Endothelial cell of umbilical vein (primary cell): ENCODE data around the gene MAPK11.

ENCODE experiments used
- GATA2 ChIP-seq: IDR thresholded peaks from 2 replicates; pipeline ENCODE4 v1.7.0; 2011; ENCODE audit warnings: low read depth, mild to moderate bottlenecking, moderate library complexity, mixed read lengths, low read length; ENCODE audit not compliant: insufficient read length, insufficient read depth
- JUN ChIP-seq: IDR thresholded peaks from 2 replicates; pipeline ENCODE4 v1.6.1; 2011; ENCODE audit warnings: borderline replicate concordance, low read depth; ENCODE audit not compliant: insufficient read length, insufficient read depth
- MYC ChIP-seq: IDR thresholded peaks from one replicate; pipeline ENCODE4 v1.6.1; 2011; ENCODE audit warnings: mild to moderate bottlenecking, low read depth, low read length
- POLR2A ChIP-seq: IDR thresholded peaks from 2 replicates; pipeline ENCODE4 v1.6.1; 2012; ENCODE audit warnings: low read depth, mild to moderate bottlenecking, control low read depth, low read length
- POLR2AphosphoS5 ChIP-seq: IDR thresholded peaks from 2 replicates; pipeline ENCODE4 v1.6.1; 2012; ENCODE audit warnings: low read depth, mild to moderate bottlenecking, control low read depth, low read length, moderate library complexity; ENCODE audit not compliant: insufficient read depth
- TF ChIP-seq, protein P1 (sequence below), 2 donors: IDR thresholded peaks; 1 replicate in 1 of 2; 2 replicates in 1 of 2; pipeline ENCODE4 v1.5.1; 2011; ENCODE audit warnings: low read length in 2 of 2, mild to moderate bottlenecking in 2 of 2, moderate library complexity in 2 of 2, control low read depth in 1 of 2, inconsistent platforms in 1 of 2, low read depth in 1 of 2; ENCODE audit not compliant: insufficient read depth in 1 of 2; ENCODE audit errors: extremely low read depth in 1 of 2
- TF ChIP-seq, protein P2 (sequence below): IDR thresholded peaks from 2 replicates; pipeline ENCODE4 v1.6.1; 2011; ENCODE audit not compliant: insufficient read depth, insufficient read length

DNA sequence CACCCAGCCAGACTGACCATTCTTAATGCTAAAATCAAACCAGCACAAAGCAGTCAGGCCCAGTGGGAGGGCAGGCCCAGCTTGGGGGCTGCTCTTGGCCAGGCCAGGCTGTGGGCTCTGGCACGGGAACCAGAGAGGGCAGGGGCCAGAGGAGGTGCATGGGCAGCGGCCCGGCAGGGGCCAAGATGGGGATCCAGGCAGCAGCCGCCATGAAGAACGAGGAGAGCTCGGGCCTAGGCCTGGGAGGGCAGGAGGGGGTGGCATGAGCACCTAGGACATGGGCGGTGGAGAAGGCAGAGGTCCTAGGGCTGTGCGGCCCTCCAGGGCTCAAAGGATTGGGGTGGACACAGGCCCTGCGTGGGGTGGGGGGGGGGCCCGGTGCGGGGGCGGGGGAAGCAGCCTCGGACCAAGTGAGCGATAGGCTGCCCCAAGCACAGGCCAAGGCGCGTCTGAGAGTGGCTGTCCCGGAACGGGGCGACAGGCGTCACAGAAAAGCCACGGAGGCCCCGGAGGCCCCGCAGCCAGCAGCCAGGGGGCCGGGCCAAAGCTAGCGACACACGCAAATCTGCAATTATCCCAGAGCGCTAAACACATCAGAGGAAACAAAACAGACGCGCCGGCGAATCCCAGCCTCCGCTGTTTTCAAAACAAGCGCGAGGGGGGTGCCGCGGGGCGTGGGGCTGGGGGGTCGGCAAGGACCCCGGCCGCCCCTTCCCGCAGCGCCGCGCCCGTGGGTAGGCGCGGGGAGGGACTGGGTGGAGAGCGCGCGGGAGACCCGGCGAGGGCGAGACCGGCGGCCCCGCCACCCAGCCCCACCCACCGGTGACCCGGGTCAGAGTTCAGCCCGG, 29.0 kb upstream of the MAPK11 start:
- TF ChIP-seq MYC (no peak), POLR2A (no peak), JUN (no peak), GATA2 (no peak), POLR2AphosphoS5 (no peak)
- TF ChIP-seq, protein P1, sequence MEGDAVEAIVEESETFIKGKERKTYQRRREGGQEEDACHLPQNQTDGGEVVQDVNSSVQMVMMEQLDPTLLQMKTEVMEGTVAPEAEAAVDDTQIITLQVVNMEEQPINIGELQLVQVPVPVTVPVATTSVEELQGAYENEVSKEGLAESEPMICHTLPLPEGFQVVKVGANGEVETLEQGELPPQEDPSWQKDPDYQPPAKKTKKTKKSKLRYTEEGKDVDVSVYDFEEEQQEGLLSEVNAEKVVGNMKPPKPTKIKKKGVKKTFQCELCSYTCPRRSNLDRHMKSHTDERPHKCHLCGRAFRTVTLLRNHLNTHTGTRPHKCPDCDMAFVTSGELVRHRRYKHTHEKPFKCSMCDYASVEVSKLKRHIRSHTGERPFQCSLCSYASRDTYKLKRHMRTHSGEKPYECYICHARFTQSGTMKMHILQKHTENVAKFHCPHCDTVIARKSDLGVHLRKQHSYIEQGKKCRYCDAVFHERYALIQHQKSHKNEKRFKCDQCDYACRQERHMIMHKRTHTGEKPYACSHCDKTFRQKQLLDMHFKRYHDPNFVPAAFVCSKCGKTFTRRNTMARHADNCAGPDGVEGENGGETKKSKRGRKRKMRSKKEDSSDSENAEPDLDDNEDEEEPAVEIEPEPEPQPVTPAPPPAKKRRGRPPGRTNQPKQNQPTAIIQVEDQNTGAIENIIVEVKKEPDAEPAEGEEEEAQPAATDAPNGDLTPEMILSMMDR (IDR thresholded peaks at IDR 0.05; ENCODE audit: extremely low read depth in 1 of 2, insufficient read depth in 1 of 2, low read depth in 1 of 2, low read length in 2 of 2), result no peak
- TF ChIP-seq, protein P2, sequence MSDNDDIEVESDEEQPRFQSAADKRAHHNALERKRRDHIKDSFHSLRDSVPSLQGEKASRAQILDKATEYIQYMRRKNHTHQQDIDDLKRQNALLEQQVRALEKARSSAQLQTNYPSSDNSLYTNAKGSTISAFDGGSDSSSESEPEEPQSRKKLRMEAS, result no peak
